Measurements from ENCODE around the gene JPH2.
"Not testable (repeated sequence)": the region's sequence is repeated elsewhere in the genome, so short reads cannot be mapped to it uniquely, and the experiment has no call there.

The JPH2 gene

DNA sequence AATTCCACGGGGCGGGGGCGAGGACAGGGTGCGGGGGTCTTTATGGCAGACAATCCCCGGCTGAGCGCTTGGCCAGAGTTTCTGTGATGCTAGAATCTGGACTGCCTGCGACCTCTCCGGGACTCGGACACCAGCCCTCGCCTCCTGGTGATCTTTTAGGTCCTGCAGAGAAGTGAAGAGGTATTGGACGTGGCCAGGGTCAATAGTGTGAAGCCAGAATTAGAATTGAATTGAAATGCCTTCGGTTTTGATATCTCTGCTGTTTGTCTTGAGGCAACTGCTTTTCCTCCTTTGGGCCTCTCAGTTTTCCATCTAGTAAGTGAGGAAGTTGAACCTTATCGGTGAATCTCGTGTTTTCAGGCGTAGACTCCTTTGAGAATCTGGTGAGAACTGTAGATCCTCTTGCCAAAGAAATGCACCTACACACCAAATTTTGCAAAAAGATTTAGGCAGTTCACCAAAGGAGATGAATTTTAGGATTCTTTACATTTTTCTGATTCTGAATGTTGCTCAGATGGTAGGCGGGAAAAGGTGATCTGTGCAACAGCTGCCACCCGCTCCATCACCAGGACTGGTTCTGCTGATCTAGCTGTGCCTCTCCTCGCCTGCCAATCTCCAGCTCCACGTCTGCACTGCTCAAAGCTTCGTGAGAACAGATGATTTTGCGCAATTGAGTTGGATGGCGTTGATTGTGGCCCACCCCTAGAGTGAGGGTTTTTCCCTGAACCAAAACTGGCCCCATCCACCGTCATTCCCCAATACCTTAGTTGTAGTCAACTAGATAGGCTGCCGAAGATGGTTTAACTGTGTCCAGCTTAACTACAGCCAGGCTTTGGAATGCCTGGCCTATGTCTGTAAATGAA lies 24.4 kb upstream of the JPH2 start:
- DNase-seq = no peak

GRCh38 chr20:44210406-44211176 lies 23.6 kb upstream of the JPH2 start, which contains the start of gene OSER1:
Gene OSER1 (minus strand): TSS chr20:44210771. CDS start chr20:44206957, 3,814 bp downstream.
- peak; percentile 94 to 98 (median 96) for DNase-seq

DNA sequence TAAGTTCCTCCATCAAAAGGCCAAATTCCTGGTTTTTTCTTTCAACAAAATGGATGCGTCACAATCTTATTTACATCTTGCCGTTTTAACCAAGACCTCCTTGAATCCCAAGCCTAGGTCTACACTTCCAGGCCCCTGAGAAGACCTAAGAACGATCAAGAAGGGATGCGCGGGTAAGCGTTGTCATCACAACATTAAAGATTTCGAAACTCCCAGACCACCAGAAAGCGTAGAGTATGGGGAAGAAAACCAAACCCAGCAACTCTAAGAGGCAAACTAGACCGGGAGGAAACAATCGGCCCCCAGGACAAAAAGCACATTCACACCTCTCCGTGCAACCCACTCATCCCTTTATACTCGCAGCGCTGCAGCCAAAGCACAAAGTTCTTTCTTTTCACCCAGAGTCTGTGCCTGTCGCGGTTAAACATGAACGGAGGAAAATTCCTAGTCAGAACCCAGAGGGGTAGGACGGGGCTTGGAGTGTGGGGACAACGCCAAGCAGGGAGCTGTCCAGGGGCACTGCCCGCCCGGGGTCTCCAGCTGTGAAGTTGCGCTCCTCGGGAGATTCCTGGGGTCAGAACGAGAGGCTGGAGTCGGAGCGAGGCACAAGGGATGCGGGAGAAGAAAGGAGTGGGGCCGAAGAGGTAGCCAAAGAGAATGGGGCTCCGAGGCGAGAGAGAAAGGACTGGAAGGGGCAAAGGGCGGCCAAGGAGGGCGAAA lies 22.9 kb upstream of the JPH2 start:
- DNase-seq = no peak

- DNase-seq = no peak
Measured at GRCh38 chr20:44208770-44209169, 21.8 kb upstream of the JPH2 start.

DNA sequence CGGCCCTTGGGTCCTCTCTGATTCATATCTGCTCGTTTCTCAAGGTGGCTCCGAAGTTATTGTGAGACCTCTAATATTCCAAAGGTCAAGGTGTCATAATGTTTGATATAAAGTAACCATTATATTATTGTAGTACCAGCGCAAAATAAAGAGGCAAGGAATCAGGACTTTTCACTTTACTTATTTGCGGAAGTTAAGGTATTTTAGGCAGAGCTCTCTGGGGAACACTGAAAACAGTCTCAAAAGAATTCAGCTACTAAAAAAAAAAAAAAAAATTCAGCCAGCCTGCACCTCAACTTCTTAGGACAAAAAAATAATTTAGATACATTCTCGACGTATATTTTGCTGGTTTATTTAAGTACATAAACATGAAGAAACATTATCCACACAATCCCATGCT lies 21.2 kb upstream of the JPH2 start:
- no peak for DNase-seq

DNA sequence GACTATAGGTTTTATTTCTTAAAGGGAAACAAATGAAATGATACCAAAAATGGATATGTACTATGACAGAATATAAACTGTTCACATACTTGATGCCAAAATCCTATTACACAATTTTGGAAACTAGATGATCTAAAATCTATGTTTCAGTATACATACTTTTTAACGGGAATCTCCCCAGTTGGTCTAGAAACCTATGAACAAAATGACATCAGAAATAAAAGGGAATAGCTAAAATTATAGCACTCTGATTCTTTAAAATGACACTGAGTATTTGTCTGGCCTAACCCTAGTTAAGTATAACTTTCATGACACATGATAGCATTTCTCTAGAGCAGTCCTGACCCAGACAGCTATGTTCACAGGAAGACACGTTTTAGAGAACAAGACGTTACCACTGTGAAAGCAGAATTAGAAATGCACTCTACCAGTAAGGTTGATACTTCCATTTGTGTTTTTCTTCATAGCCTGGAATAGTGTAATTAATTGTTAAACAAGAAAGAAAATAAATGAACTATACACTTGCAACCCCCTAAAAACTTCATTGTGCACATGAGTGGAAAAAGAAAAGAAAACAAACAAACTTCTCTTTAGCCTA lies 20.2 kb upstream of the JPH2 start:
- DNase-seq = no peak

- DNase-seq = no peak
Measured at GRCh38 chr20:44206132-44206531, 19.1 kb upstream of the JPH2 start.

DNA sequence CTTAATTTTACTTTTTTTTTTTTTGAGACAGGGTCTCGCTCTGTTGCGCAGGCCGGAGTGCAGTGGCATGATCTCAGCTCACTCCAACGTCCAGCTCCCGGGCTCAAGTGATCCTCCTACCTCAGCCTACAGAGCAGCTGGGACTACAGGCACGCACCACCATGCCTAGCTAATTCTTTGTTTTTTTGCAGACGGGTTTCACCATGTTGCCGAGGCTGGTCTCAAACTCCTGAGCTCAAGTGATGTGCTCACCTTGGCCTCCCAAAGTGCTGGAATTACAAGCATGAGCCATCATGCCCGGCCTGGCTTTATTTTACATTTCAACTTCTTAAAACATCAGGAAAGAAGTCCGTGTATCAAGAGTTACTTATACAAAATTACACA lies 17.8 kb upstream of the JPH2 start:
- DNase-seq = no peak

- DNase-seq = no peak
Measured at GRCh38 chr20:44204156-44204831, 17.3 kb upstream of the JPH2 start.

DNA sequence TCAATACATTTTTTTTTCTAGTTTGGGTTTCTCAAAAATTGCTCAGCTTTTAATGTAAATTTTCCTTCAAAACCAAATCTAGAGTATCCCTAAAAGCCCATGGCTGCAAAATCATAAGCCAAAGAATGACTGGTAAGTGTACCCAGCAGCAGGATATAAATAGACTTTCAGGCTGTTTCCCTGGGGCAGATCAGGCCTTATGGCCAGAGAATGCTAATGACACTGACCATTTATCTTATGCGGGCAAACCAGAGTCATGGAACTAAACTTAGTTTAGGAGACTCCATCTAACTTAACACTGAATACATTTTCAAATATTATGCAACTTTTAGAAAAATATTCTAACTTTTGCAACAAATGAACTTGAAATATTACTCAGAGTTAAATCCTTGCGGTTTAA lies 16.2 kb upstream of the JPH2 start:
- no peak for DNase-seq

DNA sequence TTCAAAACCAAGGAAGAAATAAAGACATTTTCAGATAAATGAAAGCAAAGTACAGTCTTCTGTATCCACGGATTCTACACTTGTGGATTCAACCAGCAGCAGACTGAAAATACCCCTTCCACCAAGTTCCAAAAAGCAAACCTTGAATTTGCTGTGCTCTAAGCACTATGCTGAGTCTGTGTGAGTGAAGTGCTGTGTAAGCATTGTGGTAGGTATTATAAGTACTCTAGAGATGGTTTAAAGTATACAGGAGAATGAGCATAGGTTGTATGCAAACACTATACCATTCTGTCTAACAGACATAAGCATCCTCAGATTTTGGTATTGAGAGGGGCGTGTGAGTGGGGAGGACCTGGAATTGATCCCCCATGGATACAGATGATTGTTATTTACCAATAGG lies 14.0 kb upstream of the JPH2 start:
- DNase-seq = no peak

DNA sequence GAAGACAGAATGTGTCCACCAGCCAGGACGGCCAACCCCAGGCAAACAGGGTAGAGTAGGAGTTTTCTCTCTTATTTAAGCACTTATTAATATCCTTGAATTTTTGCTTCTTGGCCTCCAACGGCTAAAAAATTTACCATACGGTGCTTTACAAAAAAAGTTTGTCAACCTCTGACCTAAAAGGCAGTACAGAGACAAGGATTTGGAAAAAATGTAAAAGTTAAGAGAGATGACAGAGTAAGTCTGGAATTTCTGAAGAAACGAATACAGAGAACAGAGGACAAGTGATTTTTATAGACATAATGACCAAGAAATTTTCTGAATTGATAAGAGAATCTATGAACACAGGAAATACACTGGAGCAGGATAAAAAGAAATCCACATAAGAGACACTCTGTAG lies 13.4 kb upstream of the JPH2 start:
- no peak for DNase-seq

DNA sequence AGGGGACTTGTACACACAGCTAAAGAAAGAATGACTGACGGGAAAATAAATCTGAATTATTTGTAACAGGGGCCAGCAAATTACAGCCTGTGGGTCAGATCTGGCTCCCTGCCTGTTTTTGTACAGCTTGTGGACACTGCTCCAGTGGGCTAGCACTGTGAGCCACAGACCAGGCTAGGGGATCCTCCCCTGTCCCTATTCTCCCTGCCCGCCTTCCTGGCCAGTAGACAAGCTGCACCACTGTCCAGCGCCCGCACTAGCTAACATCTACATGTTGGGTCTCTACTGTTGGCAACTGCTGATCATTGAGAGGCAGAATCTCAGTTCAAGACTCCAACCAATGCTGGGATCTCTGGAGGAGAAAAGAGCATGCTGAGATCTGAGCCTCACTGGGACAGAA lies 12.9 kb upstream of the JPH2 start:
- no peak for DNase-seq

- no peak for DNase-seq
Measured at GRCh38 chr20:44198872-44199271, 11.9 kb upstream of the JPH2 start.

DNA sequence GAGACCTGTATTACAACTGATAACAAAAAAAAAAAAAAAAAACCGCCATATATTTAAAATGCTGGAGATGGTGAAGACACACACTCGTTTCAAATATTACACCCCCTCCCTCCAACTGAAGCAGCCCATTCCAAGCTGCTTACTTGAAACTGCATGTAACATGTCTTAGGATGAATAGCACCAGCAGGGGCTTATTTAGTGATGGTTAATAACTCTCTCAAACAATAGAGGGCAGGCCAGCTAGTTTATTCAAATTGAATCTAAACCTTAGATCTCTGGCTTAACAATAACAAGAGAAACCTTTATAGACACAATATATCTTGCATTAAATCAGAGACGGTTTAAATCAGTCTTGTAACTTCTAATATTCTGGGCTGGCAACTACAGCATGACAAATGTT lies 9.3 kb upstream of the JPH2 start:
- no peak for DNase-seq

DNA sequence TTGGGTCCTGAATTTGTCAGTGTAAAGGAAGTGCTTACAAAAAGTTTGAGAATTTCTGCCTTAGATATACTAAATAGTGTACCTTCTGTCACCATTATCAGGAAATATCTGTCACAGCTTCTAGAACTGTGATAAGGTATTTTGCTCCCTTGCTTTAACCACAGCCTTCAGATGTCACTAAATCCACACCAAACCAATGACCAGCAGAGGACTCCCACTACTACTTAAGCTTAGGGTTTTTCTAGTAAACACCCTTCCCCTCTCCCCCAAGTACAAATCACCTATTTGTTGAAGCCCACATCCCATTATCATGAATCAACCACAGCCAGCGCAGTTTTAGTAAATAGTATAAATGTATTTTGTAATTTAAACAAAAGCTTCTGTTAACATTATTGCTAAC lies 8.6 kb upstream of the JPH2 start:
- no peak for DNase-seq

DNA sequence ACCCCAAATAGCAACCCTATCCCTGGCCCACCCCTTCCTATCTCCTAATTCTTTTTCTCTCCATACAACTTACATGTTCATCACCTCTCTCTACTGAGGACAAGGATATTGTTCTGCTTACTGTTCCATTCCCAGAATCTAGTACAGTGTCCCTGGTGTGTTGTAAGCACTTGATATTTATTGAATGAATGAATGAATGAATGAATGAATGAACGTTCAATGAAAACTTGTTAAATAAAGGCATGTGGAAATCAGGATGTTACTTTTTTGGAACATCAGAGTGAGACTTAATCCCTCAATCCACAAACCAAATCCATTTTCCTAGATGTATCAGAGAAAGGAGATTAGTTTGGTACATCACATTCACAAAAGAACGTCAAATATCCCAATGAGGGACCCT lies 6.8 kb upstream of the JPH2 start:
- DNase-seq = no peak

- DNase-seq = not testable (repeated sequence)
Measured at GRCh38 chr20:44191640-44192039, 4.7 kb upstream of the JPH2 start.

GRCh38 chr20:44190197-44190852 lies 3.3 kb upstream of the JPH2 start:
- peak in 1 of 4 experiments; percentile 15 for DNase-seq

GRCh38 chr20:44188752-44189151 lies 1.8 kb upstream of the JPH2 start:
- DNase-seq = no peak

DNA sequence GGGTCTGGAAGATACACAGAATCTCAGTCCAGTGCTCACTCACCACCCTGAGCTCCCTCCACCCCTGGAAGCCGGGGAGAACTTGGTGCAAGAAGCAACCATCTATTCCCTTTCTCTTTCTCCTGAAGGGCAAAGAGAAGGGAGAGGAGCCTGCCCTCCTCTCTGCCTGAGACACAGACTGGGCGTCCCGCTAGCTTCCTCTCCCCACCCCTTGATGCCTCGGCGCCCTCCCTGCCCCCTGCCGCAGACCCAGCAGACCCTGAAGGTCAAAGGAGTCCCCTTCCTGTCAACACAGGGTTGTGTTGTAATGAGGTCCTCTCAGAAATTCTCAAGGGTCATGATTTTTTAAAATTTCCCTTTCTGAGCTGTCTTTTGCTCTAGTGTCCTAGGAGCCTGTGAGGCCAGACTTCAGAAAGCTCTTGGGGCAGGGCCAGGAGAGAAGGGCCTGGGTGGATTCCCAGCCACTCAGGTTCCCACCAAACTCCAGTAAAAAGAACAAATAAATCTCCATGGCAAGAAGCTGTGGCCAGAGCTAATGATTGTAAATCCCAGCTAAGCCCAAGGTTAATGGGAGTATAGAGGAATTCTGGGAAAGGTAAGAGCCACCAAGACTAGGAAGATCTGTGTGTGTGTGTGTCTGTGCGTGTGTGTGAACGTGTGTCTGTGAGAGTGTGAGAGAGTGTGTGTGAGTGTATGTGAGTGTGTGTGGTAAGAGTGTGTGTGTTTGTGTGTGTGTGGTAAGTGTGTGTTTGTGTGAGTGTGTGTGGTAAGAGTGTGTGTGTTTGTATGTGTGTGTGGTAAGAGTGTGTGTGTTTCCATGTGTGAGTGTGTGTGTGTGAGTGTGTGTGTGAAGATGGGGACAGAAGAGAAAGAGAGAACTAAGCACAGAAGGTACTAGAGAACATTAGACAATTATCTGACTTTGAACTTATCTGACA lies 1.1 kb upstream of the JPH2 start:
- no peak for DNase-seq
